ENCODE measurements around the gene TRAPPC8.

GRCh38 chr18:31825772-31826171, 117.2 kb downstream of the TRAPPC8 start:
- TF ChIP-seq CTCF (conservative IDR thresholded peaks at IDR 0.05; ENCODE audit: low read length) (no peak), EZH2phosphoT487 (IDR thresholded peaks at IDR 0.05; ENCODE audit: borderline replicate concordance) (no peak)
